IMR-90 (cell line): Measurements from ENCODE around the gene NKAP. TPM values are rescaled to one million over a fixed set of nuclear protein-coding genes. Genes with fewer than 3 reads are reported as not detected.

Experiments used
- ATAC-seq: fragments of 200-7000 bp; cut with Tn5 transposase; 2 replicates; pipeline ENCODE4 v1.9.1; 2020; ENCODE audit warnings: low read depth, mild to moderate bottlenecking, moderate library complexity
- BruUV-seq: library from RNA; stranded (reverse); fragments of 400-500 nt; replicated peaks from 2 replicates; lab custom pipeline; 2021; lab: Mats Ljungman, UMichigan
- CTCF ChIA-PET: fragments of 300-600 bp; formaldehyde crosslinking; extraction: SDS; loops from one replicate; lab custom pipeline; 2021; ENCODE audit warnings: antibody characterized with exemption; lab: Yijun Ruan, JAX
- POLR2A ChIA-PET: fragments of 300-600 bp; sonication (Branson Sonifier 250); formaldehyde crosslinking; loops from one replicate; lab custom pipeline; 2022; ENCODE audit warnings: antibody characterized with exemption; ENCODE audit not compliant: unreplicated experiment; lab: Charles Lee
- DNase-seq: peaks from one replicate; pipeline ENCODE4 v3.0.0; 2013
- H2AFZ ChIP-seq: replicated peaks from 2 replicates; pipeline ENCODE3; 2013; ENCODE audit warnings: low read length, mild to moderate bottlenecking; ENCODE audit not compliant: poor library complexity
- H2AK5ac ChIP-seq: 2 replicates; pipeline ENCODE4 v1.6.1; 2013; ENCODE audit warnings: low read depth, low read length, inconsistent platforms
- H2AK9ac ChIP-seq: replicated peaks from 2 replicates; pipeline ENCODE3; 2013; ENCODE audit warnings: mild to moderate bottlenecking, low read depth, low read length, moderate library complexity; ENCODE audit not compliant: poor library complexity
- H2BK120ac ChIP-seq: 2 replicates; pipeline ENCODE4 v1.6.1; 2013; ENCODE audit warnings: low read depth, low read length, inconsistent platforms
- H2BK15ac ChIP-seq: 3 replicates; pipeline ENCODE4 v1.6.1; 2013; ENCODE audit warnings: low read depth, low read length, inconsistent platforms
- H2BK20ac ChIP-seq: 2 replicates; pipeline ENCODE4 v1.6.1; 2013; ENCODE audit warnings: low read depth, mild to moderate bottlenecking, inconsistent platforms, low read length, moderate library complexity
- H2BK5ac ChIP-seq: 2 replicates; pipeline ENCODE4 v1.6.1; 2013; ENCODE audit warnings: mild to moderate bottlenecking, low read depth, low read length, inconsistent platforms; ENCODE audit not compliant: poor library complexity, severe bottlenecking
- H3K14ac ChIP-seq: replicated peaks from 2 replicates; pipeline ENCODE4 v1.6.1; 2013; ENCODE audit warnings: low read depth, low read length, inconsistent platforms
- H3K18ac ChIP-seq: 2 replicates; pipeline ENCODE4 v1.6.1; 2013; ENCODE audit warnings: low read depth, low read length, control low read depth
- H3K23ac ChIP-seq: 2 replicates; pipeline ENCODE4 v1.6.1; 2013; ENCODE audit warnings: low read depth, low read length, inconsistent platforms
- H3K27ac ChIP-seq: 2 replicates; pipeline ENCODE4 v1.5.1; 2013; ENCODE audit warnings: mild to moderate bottlenecking, control low read depth, low read length; ENCODE audit not compliant: insufficient read depth
- H3K27me3 ChIP-seq: 2 replicates; pipeline ENCODE4 v1.6.1; 2013; ENCODE audit warnings: low read length; ENCODE audit not compliant: control insufficient read depth, insufficient read depth
- H3K36me3 ChIP-seq: 2 replicates; pipeline ENCODE4 v1.6.1; 2013; ENCODE audit warnings: low read length, mixed read lengths; ENCODE audit not compliant: control insufficient read depth, insufficient read depth
- H3K4ac ChIP-seq: 2 replicates; pipeline ENCODE4 v1.6.1; 2013; ENCODE audit warnings: low read depth, low read length, inconsistent platforms
- H3K4me1 ChIP-seq: 2 replicates; pipeline ENCODE4 v1.6.1; 2013; ENCODE audit warnings: low read length, mixed read lengths; ENCODE audit not compliant: control insufficient read depth, insufficient read depth
- H3K4me2 ChIP-seq: 2 replicates; pipeline ENCODE4 v1.6.1; 2013; ENCODE audit warnings: low read depth, mild to moderate bottlenecking, control low read depth, low read length, moderate library complexity
- H3K4me3 ChIP-seq: 2 replicates; pipeline ENCODE4 v1.5.1; 2013; ENCODE audit warnings: low read depth, mild to moderate bottlenecking, control low read depth, low read length, moderate library complexity; ENCODE audit not compliant: insufficient read depth
- H3K56ac ChIP-seq: 2 replicates; pipeline ENCODE4 v1.6.1; 2013; ENCODE audit warnings: low read length, inconsistent platforms; ENCODE audit not compliant: insufficient read depth; ENCODE audit errors: extremely low read depth
- H3K79me1 ChIP-seq, 2 experiments: 2 replicates each; pipeline ENCODE4 v1.6.1; 2013; ENCODE audit warnings: low read length in 2 of 2, inconsistent platforms in 1 of 2, low read depth in 1 of 2
- H3K9ac ChIP-seq: 2 replicates; pipeline ENCODE4 v1.6.1; 2013; ENCODE audit warnings: low read depth, low read length, control low read depth
- H3K9me1 ChIP-seq: 2 replicates; pipeline ENCODE4 v1.6.1; 2013; ENCODE audit warnings: low read length, inconsistent platforms; ENCODE audit not compliant: insufficient read depth
- H3K9me3 ChIP-seq: 2 replicates; pipeline ENCODE4 v1.6.1; 2013; ENCODE audit warnings: low read length; ENCODE audit not compliant: control insufficient read depth, insufficient read depth
- H4K20me1 ChIP-seq: 2 replicates; pipeline ENCODE4 v1.6.1; 2013; ENCODE audit warnings: low read length, inconsistent platforms; ENCODE audit not compliant: insufficient read depth
- H4K5ac ChIP-seq: 2 replicates; pipeline ENCODE4 v1.6.1; 2013; ENCODE audit warnings: mild to moderate bottlenecking, low read depth, low read length, control low read depth
- H4K8ac ChIP-seq, 2 experiments: 2 replicates each; pipeline ENCODE4 v1.6.1; 2013; ENCODE audit warnings: low read depth in 2 of 2, low read length in 2 of 2, control low read depth in 1 of 2, inconsistent platforms in 1 of 2
- H4K91ac ChIP-seq: 2 replicates; pipeline ENCODE4 v1.6.1; 2013; ENCODE audit warnings: low read depth, low read length, inconsistent platforms; ENCODE audit not compliant: insufficient read depth
- BHLHE40 ChIP-seq: fragments of 150-350 bp; IDR thresholded peaks from 2 replicates; pipeline ENCODE4 v1.6.1; 2016; ENCODE audit warnings: mild to moderate bottlenecking, low read depth, low read length
- CEBPB ChIP-seq: IDR thresholded peaks from 2 replicates; pipeline ENCODE4 v1.6.1; 2012; ENCODE audit warnings: low read depth, low read length, improper control_type of control experiment
- WGBS, 2 experiments: methylation state at CpG; one replicate each; pipeline versions ENCODE4 v1.1.5 to v1.1.7; 2013; ENCODE audit warnings: missing lambda C conversion rate in 2 of 2; ENCODE audit not compliant: insufficient read length in 1 of 2; ENCODE audit errors: extremely low coverage in 2 of 2; 5-methylcytosine and 5-hydroxymethylcytosine counted together
- dilution Hi-C: fragments of 300-500 bp; cut with HindIII; formaldehyde crosslinking; loops from one replicate; pipeline ENCODE4 v1.14.3; 2018; ENCODE audit warnings: low sequenced_read_pairs; ENCODE audit not compliant: unreplicated experiment
- in situ Hi-C: fragments of 300-500 bp; cut with MboI; formaldehyde crosslinking; loops from 3 replicates; pipeline ENCODE4 v1.14.3; 2019; ENCODE audit warnings: low sequenced_read_pairs, inconsistent platforms, mixed read lengths
- intact Hi-C: fragments of 100-400 bp; cut with micrococcal nuclease; formaldehyde crosslinking; loops from 2 replicates; pipeline ENCODE4 v1.10.0; 2022
- polyA plus RNA-seq, 3 experiments: library from polyadenylated mRNA; depleted of rRNA; stranded (reverse); fragments of >200 nt; gene quantifications; 2 replicates each; pipeline ENCODE4 v1.2.3, GENCODE V29; 2012; ENCODE audit warnings: low replicate concordance in 1 of 3
- total RNA-seq: library from RNA; depleted of rRNA; stranded (reverse); fragments of >200 nt; gene quantifications from 2 replicates; pipeline ENCODE4 v1.2.3, GENCODE V29; 2012

NKAP gene
- total and polyA plus RNA-seq, 2 of the 4 experiments (the other 2 are of a cell fraction) = 1.3 to 2.7 TPM

GRCh38 chrX:119919835-119920585 is 23.5 kb downstream of the NKAP start:
- Histone ChIP-seq H3K14ac (no peak overlapping the region), H3K56ac (no peak overlapping the region), H3K9me3 (no peaks in the 10 kb centered on the region), H3K23ac (no peak overlapping the region), H3K4ac (no peak overlapping the region), H4K8ac (no peak overlapping the region), H3K36me3 (no peaks in the 10 kb centered on the region), H4K20me1 (no peaks in the 10 kb centered on the region), H2BK5ac (no peak overlapping the region), H3K27me3 (no peaks in the 10 kb centered on the region), H3K9ac (no peak overlapping the region), H2AK5ac (no peak overlapping the region), H3K9me1 (no peaks in the 10 kb centered on the region), H2BK20ac (no peak overlapping the region), H4K91ac (no peak overlapping the region), H4K5ac (no peak overlapping the region), H3K79me1 (no peaks in the 10 kb centered on the region), H3K27ac (no peak overlapping the region), H3K4me1 (no peaks in the 10 kb centered on the region), H2AFZ (no peak overlapping the region), H3K4me3 (no peak overlapping the region), H2AK9ac (no peak overlapping the region), H3K4me2 (no peak overlapping the region), H2BK120ac (no peak overlapping the region), H2BK15ac (no peak overlapping the region), H3K18ac (no peak overlapping the region)
- intact Hi-C loops (no loop called here), dilution Hi-C loops (no loop called here), in situ Hi-C loops (no loop called here)
- no TSS peak for BruUV-seq
- ChIA-PET POLR2A (no interaction called here), CTCF (no interaction called here)
- DNase-seq (no peak), ATAC-seq (no peak)
- WGBS, 2 experiments = no CpG with 5 or more reads among the region's 5 CpGs
- TF ChIP-seq CEBPB (peak; percentile 84), BHLHE40 (no peak)
